SK-N-MC (cell line): ENCODE measurements around the gene DBR1.

Experiments used
- EZH2 ChIP-seq: fragments of 200-600 bp; sonication (generic); IDR thresholded peaks from one replicate; pipeline ENCODE4 v1.6.1; 2017; ENCODE audit warnings: antibody characterized with exemption
- FOXP2 ChIP-seq: optimal IDR thresholded peaks from 2 replicates; pipeline ENCODE3; 2011; ENCODE audit warnings: mild to moderate bottlenecking, moderate library complexity; ENCODE audit not compliant: insufficient read depth; ENCODE audit errors: extremely low read length, control extremely low read depth
- POLR2AphosphoS5 ChIP-seq: IDR thresholded peaks from 2 replicates; pipeline ENCODE4 v1.6.1; 2012; ENCODE audit warnings: mild to moderate bottlenecking, low read depth, low read length, borderline replicate concordance

DNA sequence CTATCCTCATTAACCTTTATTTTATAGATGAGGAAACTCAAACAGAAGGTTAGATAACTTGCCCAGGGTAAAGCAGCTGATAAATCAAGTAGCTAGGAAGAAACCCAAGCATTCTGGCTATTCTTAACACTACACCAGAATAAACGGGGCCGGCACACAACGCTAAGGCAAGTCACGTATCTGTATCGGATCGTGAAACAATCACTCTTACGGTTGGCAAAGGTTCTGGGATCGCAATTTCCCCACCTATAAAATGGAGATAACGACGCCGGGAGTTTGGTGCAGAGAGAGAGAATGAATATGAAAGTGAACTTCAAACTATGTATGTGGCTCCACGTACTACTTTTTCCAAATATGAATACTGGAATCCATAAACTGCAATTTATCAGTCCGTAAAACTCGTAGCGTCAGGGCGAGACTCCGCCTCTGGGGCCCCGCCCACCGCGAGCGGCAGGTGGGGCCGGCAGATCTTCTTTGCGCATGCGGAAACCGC is 12.1 kb upstream of the DBR1 start:
- no peak for TF ChIP-seq EZH2
- TF ChIP-seq POLR2AphosphoS5: no peak
- no peak for TF ChIP-seq FOXP2
